HG02870 (cell line): Measurements from ENCODE around the gene QSOX1.
A peak's percentile ranks its signal among the peaks of the same experiment; 100 is the strongest.
"Not testable (repeated sequence)": the region's sequence is repeated elsewhere in the genome, so short reads cannot be mapped to it uniquely, and the experiment has no call there.

ENCODE experiments used
- ATAC-seq: cut with Tn5 transposase; IDR thresholded peaks from one replicate; pipeline ENCODE4 v1.9.1; 2021; ENCODE audit warnings: mild to moderate bottlenecking, moderate library complexity; ENCODE audit not compliant: unreplicated experiment

The QSOX1 gene, protein sequence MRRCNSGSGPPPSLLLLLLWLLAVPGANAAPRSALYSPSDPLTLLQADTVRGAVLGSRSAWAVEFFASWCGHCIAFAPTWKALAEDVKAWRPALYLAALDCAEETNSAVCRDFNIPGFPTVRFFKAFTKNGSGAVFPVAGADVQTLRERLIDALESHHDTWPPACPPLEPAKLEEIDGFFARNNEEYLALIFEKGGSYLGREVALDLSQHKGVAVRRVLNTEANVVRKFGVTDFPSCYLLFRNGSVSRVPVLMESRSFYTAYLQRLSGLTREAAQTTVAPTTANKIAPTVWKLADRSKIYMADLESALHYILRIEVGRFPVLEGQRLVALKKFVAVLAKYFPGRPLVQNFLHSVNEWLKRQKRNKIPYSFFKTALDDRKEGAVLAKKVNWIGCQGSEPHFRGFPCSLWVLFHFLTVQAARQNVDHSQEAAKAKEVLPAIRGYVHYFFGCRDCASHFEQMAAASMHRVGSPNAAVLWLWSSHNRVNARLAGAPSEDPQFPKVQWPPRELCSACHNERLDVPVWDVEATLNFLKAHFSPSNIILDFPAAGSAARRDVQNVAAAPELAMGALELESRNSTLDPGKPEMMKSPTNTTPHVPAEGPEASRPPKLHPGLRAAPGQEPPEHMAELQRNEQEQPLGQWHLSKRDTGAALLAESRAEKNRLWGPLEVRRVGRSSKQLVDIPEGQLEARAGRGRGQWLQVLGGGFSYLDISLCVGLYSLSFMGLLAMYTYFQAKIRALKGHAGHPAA

DNA sequence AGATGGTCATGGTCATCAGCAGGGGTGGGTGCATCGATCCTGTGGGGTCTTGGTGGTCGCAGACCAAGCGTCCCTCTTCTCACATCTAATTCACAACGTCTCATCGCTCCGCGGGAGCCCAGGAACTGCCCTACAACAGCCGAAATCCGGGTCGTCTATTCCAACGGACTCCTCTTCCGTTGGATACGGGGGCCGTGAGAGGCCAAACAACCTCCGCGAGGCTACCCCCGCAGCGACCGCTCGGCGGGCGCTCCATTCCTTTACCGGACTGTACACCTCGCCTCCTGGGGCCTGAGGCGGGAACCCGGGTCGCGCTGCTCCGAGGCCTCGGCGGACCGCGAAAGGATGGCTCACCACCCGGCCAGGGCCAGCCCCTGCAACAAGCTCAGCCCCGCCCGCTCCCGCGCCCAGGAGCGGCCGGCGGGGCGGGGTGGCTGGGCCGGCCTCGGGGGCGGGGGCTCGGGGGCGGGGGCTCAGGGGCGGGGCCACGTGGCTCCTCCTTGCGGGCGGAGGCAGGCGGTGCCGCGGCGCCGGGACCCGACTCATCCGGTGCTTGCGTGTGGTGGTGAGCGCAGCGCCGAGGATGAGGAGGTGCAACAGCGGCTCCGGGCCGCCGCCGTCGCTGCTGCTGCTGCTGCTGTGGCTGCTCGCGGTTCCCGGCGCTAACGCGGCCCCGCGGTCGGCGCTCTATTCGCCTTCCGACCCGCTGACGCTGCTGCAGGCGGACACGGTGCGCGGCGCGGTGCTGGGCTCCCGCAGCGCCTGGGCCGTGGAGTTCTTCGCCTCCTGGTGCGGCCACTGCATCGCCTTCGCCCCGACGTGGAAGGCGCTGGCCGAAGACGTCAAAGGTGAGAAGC lies at the start of gene QSOX1:
TSS of gene QSOX1 (plus strand) at position 545 of the 857 bp plus-strand sequence. CDS start at position 584, 39 bp downstream.
- peak; percentile 84 for ATAC-seq

DNA sequence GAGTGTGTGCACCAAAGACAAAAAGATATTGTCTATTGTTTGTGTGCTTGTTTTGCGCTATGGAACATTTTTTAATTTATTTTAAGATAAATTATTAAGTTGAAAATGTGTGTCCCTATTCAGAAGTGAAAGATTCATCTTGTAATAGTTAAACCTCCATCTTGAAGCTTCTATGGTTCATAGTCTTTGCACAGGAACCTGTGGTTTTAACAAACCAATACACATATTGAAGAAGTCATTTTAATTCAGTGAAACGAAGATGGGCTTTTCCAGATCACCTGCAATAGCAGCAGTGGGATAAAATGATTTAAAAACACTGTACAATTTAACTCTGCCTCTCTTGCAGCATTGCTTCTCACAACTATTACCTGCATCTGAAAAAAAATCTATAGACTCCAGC lies 42.6 kb upstream of the QSOX1 start:
- ATAC-seq, result no peak

GRCh38 chr1:180112984-180113647 lies 41.6 kb upstream of the QSOX1 start:
- ATAC-seq, result no peak

DNA sequence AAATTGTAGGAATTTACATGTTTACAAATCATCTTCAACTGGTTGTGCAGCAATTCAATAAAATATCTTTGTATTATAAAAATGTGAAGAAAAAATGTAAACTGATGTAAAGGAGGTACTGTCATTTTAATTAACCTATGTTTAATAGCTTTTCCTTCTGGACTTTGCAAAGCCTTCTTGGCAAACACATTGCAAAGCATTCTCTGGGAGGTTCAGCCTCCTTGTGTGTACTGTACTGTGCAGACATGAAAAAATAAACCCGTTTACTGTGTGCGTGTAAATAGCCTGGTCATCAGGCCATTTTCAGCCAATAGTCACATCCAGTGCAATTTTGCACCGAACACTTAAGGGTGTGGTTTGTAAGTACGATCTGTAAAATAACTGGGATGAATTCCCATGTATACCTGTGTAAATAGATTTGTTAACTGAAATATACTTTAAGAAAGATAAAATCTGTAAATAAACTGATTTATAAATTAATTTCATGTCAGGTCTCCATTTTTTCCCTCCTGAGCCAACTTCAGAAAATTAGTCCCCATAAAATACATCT lies 40.2 kb upstream of the QSOX1 start:
- no peak for ATAC-seq

GRCh38 chr1:180116964-180117763 lies 37.5 kb upstream of the QSOX1 start:
- no peak for ATAC-seq

- ATAC-seq, result no peak
Observed at GRCh38 chr1:180117764-180118116, 36.9 kb upstream of the QSOX1 start.

DNA sequence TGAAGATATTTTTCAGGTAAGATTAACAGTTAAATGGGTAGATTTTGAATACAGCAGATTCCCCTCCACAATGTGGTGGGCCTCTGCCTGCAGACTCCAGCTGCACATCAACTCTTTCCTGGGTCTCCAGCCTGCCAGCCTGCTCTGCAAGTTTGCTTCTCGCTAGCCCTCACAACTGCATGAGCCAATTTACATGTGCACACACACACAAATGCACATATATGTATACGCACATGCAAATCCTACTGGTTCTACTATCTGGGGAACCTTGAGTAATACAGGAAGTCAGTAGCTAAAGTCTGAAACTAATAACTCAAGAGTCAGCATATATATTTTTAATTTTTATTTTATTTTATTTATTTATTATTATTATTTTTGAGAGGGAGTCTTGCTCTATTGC lies 34.8 kb upstream of the QSOX1 start:
- no peak for ATAC-seq

DNA sequence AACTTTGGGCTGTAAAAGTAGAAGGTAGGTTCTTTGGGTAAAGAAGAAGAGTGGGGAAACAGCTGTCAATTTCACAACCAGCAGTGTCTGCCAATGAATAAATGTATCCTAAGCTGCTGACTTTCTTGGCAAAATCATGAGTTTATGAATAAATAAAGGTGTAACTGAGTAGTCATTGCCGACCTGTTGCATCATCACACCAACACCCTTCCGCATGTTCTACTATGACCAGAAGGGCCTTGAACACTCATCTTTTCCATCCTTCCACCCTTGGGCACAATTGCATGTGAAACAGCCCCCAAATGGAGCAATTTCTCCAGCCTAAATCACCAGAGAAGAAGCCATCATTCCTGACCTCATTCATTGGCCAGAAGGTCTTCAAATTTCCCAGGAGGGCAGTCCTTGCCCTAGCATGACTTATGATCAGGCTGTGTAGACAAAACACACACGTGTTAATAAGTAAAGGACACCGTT lies 31.2 kb upstream of the QSOX1 start:
- ATAC-seq, result no peak

GRCh38 chr1:180130651-180131050 lies 24.0 kb upstream of the QSOX1 start:
- no peak for ATAC-seq

GRCh38 chr1:180131510-180131909 lies 23.2 kb upstream of the QSOX1 start:
- ATAC-seq, result no peak

GRCh38 chr1:180133193-180133592 lies 21.5 kb upstream of the QSOX1 start:
- no peak for ATAC-seq

GRCh38 chr1:180133688-180134087 lies 21.0 kb upstream of the QSOX1 start:
- ATAC-seq, result not testable (repeated sequence)

DNA sequence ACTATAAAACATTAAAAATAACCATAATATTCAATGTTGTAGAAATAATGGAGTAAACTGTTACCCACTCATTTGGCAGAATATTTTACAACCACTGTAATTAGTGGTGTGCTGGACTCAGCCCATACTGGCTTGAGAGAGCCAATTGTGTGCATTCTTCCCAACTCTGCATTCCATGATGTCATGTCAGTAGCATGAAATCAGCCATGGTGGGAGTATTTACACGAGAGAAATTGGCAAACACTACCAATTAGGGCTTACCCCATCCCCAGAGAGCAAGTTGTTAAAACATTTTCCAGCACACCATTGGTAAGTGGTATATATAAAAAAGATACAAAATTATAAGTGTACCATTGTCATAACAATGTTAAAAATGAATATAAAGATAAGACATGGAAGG lies 19.1 kb upstream of the QSOX1 start:
- no peak for ATAC-seq

- no peak for ATAC-seq
Observed at GRCh38 chr1:180136331-180136967, 18.2 kb upstream of the QSOX1 start.

- ATAC-seq, result no peak
Observed at GRCh38 chr1:180136968-180137356, 17.7 kb upstream of the QSOX1 start.

DNA sequence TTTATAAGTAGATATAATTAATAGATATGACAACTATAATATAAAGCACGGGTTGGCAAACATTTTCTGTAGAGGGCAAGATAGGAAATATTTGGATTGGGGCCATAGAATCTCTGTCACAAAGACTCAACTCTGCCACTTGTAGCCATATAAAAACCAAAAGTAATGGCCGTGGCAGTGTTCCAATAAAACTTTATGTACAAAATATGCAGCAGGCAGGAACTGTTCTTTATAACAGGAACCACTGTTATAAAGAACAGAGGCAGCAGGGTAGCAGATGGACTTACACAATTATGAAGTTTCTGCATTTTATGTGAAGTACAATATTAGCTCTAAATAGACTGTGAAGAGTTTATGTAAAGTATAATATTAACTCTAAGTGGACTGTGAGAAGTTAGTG lies 16.9 kb upstream of the QSOX1 start:
- no peak for ATAC-seq

GRCh38 chr1:180141381-180141934 lies 13.2 kb upstream of the QSOX1 start:
- ATAC-seq, result no peak

- ATAC-seq, result no peak
Observed at GRCh38 chr1:180143359-180143758, 11.3 kb upstream of the QSOX1 start.
